EH (cell line): Measurements from ENCODE around the gene PSMG4.
A peak's percentile ranks its signal among the peaks of the same experiment; 100 is the strongest.

Source experiments
- DNase-seq: peaks from one replicate; pipeline ENCODE4 v3.0.0-alpha.2; 2015; ENCODE audit warnings: low read depth

Gene PSMG4

DNA sequence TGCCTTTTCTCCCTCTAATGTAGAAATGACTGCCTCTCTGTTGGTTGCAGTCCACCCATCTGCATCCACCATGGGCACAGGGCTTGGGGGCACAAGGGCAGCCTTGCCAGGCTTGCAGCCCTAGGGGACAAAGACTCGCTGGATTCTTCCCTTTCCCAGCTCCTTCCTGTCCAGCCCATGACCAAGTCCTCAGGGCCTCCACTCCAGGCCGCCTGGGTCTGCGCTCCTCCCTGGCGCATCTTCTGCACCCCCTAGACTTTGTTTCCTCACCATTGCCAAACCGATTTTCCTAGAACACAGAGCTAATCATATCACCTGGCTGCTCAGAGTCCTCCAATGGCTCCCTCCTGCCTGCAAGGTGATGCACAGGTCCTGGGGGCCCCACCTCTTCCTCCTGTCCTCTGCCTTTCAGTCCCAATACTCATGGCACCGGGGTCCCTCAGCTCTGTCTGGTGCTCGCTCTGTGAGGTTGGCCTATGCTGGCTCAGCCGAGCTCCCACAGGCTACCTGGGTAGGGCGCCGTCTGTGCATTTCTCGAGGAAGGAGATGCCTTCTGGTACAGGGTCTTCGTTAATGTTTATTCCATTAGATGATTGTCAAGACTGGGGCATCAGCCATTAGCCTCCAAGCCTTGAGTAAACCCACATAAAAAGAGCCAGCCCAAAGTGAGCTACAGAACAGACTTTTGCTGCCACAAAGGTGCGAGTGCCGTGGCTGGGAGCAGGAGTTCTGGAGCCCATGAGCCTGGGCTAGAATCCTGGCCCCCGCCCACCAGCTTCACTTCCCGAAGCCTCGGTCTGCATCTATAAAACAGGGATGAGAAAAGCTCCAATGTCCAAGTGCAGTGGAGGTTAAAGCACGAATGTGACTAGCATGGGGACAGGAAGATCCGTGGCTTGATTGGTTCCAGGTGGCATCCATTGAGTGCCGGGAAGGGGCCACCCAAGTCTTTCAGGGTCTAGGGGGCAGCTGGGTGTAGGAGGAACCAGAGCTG lies 17.7 kb downstream of the PSMG4 start:
- no peak for DNase-seq

DNA sequence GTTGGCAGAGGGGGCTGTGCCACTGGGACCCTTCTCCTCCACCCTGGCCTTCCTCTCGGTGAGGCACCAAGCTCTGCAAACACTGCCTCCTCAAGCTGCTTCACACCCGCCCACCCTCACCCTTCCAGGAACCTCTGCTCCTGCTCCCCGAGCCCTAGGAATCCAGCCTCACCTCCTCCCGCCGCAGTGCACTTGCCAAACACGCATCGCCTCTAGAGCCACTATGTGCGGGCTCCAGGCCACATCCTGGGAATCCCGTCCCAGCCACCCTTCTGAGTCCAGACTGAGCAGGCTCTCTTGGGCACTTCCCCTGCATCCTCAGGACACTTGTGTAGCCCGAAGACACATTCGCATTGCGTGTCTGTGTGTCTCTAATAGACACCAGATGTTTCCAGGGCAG lies 18.5 kb downstream of the PSMG4 start:
- peak; percentile 21 for DNase-seq

DNA sequence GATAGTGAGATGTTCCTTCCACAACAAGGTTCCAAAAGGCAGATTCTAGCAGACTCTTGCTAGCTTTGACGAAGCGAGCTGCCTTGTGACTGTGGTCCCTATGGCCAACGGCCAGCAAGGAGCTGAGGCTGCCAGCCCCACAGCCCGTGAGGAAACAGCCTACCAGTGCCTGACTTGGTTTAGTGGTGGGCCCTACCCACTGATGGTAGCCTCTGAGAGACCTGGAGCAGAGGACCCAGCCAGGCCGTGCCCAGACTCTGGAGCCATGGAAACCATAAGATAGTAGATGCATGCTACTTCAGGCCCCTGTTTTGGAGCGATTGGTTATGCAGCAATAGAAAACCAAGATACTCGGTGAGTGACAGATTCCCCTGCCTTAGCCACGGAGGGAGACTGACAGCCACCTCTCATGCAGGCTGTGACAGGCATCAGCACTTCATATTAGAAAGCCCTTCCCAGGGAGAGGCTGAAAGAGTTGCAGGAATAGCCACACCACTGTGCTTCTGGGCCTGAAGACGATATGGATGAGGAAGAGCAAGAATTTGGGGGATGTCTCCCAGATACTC lies 19.2 kb downstream of the PSMG4 start:
- DNase-seq = no peak

DNA sequence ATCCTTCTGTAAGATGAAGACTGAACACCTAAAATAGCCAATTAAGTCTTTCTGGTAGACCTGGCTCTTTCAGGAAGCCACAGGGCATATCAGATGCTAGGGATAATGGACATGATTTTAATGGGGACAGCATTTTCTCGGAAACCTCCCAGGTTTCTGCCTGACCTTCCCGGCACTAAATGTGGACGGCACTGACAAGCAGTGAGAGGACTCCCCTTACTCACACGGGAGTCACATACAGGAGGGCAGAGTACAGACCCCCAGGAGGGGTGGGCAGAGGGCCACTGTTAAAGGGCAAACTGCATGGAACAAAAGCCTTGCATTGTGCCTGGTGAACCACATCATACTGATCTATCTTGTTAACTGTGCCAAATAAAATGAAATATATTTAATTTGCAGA lies 19.9 kb downstream of the PSMG4 start:
- no peak for DNase-seq

DNA sequence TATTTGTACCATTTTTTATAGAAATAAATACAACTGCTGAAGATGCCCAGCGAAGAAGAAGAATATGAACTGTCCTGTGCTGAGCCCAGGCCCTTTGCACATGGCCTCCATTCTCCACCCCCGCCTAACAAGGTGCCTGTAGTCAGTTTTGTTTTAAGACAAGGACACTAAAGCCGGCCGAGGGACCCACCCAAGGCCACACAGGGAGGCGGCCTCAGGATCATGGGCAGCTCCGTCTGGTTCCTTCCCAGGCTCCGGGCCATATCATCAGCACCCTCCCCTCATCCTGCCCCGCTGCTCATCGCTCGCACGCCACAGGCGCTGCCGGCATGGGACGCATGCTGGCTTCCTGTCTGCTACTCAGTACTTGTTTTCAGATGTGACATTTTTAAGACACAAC lies 21.3 kb downstream of the PSMG4 start:
- DNase-seq = no peak

DNA sequence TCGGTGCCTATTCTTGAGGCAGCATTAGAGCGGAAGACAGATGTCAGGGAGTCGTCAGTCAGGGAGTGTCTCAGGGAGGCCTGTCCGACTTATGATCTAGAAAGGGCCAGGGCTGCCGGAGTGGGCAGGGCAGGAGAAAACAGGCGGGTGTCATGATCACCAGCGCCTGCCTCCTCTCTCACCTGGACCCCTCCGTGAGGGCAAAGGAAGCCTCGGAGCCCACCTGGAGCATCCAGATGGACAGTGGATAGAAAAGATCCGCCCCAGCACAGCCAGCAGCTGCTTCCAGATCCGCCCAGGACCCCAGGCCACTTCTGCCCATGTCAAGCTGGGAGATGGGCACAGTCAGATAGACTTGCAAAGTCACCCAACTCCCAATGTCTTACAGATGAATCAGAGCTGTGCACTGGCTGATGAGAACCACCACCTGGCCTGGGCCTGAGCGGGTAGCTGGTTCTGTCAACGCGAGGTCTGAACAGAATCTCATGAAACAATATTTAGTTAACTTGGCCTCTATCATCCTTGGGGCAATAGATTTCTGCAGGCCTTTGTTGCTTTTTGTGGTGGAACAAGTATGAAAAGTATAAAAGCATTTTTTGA lies 22.2 kb downstream of the PSMG4 start:
- DNase-seq = peak; percentile 7

DNA sequence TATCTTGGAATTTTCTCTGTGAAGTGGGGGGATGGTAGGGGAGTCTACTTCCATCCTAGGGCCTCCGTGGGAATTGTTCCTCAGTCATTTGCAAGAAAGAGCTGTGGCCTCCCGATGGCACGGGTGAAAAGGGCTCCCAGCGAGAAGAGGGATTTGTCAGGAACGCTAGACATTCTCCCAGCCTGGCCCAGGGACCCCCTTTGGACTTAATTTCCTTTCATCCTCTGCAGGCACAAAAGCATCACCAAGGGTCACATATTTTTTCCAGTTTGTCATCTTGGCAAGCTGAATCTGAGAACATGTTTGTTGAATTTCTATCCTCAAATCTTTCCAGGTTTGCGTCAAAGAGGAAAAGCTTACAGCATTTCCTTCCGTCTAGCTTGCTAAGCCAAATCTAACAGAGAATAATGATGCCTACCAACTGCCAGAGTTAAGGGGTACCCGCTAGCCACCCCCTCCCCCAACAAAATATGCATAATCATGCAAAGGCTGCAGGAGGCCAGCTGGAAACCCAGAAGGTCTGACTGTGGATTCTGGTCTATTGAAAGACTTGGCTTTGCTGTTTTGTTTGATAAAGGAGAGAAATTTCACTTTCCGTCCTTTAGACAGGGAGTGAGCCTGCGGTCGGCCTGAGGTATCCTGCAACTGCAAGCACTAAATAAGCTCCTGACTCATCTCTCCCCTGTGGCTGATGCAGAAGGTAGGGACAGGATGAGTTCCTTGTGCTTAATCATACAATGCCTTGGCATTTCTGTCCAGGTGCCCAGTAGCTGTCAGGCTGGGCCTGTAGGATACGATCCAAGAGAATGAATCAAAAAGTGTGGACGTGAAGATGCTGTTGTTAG lies 23.1 kb downstream of the PSMG4 start:
- peak; percentile 82 for DNase-seq

DNA sequence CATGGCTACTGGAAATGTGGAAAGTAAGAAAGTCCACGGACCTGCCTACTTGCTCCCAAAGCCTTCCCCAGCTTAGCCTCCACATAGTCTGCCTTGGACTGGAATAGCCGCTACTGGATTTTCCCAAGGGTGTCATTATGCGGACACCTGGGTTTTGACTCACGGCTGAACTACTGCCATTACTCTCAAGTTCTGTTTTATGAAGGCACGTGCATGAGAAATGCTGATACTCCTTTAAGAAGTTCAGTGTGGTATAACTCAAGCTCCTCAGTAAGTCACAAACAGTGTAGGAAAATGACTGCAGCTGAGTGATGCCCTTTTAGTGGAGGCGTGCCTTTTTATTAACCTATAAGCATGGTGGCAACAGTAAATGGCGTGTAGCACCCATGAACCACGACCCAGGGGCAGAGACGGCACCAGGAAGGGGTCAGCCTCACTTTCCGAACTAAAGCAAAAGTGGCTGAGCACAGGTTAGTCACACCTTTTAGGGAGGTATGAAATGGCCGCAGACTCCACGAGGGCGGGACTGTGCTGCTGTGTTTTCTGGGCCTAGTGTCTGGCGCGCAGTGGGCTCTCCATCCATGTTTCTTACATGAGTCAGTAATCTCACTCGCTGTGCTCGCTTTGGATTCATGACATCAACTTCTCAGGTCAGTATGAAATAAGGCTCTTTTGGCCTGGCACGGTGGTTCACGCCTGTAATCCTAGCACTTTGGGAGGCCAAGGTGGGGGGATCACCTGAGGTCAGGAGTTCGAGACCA lies 23.9 kb downstream of the PSMG4 start:
- DNase-seq = no peak

DNA sequence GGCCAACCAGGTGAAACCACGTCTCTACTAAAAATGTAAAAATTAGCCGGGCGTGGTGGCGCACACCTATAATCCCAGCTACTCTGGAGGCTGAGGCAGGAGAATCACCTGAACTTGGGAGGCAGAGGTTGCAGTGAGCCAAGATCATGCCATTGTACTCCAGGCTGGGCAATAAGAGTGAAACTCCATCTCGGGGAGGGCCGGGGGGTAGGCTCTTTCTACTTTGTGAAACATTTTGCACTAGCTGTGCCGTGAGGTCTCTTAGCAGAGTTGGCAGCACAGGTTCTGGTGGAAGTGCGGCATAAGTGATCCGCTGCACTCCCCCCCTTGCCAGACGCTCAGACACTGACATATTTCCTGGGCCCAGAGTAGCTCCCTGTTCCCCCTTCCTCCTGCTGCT lies 24.5 kb downstream of the PSMG4 start:
- DNase-seq = no peak

DNA sequence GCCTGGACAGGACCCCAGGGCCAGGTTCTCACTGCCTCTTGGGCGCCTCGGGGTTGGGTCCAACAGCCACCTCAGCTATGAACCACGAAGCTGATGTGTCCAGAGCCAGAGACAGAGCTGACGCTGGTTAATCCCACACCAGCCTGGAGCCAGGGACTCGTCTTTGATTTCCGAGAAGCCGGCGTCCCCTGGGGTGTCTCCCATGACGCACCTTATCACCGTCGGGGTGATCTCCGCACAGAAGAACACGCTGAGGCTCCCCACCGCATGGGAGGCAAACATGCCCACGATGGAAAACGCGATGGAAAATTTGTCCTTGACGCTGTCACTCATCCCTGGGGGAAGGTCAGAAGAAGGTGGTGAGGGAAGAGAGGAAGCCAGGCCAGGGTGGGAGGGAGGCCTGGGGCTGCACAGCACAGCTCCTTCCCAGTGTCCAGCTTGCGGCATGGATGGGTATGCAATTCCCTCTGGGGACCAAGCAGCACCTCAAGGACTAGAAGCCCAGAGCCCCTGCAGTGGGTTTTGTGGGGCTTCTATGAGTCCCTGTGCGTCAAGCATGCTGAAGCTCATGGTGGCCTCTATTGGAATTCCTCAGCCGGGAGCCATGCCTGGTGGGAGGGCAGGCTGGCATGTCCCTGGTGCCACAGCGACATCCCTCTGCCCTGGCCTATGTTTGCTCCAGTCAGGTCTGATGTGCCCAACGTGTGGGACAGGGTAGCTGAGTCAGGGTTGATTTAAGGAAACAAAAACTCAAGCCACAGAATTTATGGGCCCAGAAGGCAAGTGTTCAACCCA lies 25.1 kb downstream of the PSMG4 start:
- DNase-seq = no peak

DNA sequence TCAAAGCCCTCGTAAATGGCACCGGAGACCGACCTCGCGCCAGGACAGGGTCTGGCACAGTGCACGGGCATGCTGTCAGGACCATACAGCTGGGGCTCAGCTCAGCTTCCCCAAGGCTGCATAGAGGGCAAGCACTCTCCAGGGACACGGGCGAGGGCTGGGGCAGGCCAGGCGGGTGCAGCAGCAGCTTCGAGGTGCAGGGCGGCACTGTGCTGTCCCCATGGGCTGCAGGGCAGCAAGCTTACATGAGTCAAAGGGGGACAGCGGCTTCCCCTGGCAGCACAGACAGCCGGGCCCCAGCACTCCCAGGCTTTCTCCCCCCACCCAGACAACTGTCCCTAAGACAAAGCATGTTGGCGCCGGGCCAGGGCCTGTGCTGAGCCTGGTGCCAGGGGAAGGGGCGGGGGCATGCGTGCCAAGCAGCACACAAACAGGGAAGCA lies 25.7 kb downstream of the PSMG4 start:
- DNase-seq = no peak

DNA sequence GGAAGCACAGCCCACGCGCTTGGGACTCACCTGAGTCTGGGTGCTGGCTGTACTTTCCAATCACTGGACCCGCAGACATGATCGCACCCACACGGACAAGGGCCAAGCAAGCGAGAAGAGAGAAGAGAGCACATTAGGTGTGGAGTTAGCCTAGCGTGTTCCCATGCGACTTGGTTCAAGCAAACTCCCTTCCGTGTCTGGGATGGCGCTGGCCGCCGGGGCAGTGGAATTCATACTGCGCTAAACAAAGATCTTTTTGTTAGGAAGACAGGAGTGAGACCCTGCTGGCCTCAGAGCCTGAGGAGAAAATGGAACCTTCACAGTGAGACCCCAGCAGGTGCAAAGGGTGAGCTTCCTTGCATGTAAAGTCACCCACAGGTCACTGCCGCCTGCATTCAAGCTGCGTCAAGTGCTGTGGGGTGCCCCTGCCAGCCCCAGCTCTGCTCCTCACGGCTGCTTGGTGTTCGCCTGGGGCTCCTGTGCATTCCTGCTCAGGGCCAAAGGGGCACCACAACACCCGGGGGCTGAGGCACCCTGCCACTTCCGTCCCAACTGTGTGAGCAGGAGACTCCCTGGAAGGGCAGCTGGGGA lies 26.4 kb downstream of the PSMG4 start:
- no peak for DNase-seq

DNA sequence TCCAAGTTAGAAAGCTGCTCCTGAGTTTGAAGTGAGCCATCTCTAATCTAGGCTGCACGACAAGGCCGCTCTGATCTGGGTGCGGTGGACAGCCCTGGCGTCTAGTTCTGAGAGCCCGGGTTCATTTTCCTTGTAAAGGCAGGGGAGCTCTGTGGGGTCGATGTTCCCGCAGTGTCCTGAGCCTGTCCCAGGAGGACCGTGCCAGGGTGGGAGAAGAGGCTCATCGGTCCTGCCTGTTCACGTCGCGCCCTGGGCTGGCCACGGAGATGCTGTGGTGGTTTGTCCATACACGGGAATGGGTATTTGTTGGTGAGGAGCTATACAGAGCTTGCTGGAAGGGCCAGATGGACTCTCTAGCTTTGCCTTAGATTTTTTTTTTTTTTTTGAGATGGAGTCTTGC lies 27.0 kb downstream of the PSMG4 start:
- DNase-seq = no peak

DNA sequence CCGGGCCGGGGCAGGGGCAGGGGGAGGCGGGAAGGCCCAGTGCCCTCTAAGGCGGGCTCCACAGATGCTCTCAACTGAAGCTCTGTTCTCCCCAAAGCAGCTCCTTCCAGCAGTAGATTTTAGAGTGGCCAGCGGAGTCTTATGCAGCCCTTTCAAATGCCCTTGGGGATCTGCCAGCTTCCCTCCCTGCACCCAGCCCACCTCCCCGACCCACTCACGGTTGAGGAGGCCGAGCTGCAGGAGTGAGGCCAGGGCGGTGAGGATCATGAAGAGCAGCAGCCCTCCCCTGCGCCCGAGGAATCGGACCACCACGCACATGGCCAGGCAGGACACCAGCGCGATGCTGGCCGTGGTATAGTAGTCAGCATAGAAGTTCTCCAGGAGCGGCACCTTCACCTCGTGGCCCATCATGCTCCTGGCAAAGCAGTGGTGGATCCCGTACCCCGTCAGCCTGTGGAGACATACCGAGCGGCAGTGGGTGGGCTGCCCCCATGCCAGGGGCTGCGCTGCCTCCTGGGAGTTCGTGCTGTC lies 28.0 kb downstream of the PSMG4 start:
- DNase-seq = no peak

DNA sequence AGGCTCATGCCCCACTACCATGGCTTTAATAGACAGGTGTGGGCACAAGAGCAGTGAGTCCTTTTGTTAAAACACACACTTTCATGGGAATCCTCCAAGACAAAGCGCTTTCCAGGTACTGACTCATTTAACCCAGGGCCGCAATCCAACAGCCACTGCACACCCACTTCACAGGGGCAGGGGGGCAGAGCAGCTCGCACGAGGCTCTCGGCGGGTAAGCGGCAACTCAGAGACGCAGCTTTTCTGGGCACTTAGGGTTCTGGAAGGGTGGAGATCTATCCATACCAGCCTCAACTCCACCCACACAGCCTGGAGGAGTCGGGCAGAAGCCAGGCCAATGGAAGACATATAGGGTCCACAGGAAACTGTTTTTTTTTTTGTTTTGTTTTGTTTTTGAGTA lies 28.6 kb downstream of the PSMG4 start:
- no peak for DNase-seq

DNA sequence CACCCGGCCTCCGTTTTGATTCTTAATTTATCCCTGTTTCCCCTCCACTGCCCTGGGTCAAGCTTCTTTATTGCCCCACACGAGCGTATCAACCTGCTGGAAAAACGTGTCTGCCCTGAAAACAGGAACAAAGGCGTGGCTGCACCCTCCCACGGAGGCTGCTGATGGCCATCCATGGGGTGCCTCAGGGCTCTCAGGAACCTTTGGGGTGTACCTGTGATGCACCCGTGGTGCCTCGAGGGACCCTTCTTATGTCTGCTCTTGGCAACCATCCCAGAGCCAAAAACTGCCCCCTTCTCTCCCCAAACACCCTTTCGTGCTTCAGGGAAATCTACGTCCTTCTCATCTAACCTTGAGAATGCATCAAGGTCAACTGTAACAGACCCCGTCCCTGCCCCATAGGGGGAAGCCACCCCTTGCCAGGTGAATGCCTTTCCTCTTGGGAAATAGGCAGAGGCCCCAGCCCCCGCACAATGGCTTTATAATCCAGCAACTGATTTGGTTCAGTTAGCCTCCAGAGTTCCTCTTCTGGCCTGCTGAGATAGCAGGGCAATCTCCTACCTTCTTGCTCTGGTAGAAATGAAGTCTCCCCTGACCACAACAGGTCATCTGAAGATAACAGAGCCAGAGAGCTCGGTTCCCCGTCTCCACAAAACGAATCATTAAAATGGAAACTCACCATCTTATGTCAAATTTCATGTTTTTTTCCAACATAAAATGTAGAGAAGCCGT lies 29.4 kb downstream of the PSMG4 start:
- DNase-seq = no peak

DNA sequence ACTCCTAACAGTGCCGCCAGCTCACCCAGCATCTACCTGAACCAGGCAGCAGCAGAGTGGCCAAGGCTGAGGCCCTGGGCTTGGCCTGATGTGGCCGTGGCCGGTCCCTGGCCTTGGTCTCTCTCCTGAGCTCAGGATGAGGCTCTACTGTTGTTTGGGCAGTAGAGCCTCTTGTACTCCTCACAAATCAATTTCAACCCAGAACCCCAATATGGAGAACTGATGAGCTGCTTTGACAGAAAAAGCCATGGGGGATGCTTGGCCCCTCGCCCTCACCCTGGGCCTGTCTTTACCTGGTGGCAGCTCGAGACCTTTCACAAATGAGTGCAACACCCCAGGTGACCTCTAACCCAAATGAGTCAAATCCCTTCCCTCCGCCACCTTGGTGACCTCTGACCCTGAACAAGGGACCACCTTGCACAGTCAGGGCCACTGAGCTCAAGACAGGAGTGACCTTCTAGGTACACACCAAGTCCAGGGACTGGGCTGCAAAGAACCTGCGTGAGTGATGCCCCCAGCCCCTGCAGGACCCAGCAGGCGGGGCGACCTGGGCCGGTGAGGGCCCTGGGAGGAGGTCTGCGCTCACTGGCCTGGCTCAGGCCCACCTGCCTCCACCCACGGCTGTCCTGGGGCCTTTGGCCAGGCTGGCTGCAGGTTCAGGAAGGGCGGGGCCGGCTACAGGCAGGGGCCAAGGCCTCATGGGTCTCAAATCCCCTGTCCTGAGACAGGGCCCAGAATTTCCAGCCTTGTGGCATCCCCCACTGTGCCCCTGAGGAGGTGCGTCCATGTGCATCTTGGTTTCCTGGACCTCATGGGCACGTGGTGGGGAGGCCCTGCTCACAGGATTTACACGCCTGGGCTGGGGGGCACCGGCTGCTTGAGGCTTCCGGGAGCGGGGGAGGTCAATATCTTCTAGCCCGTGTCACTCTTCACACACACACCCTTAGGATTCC lies 30.2 kb downstream of the PSMG4 start:
- no peak for DNase-seq

DNA sequence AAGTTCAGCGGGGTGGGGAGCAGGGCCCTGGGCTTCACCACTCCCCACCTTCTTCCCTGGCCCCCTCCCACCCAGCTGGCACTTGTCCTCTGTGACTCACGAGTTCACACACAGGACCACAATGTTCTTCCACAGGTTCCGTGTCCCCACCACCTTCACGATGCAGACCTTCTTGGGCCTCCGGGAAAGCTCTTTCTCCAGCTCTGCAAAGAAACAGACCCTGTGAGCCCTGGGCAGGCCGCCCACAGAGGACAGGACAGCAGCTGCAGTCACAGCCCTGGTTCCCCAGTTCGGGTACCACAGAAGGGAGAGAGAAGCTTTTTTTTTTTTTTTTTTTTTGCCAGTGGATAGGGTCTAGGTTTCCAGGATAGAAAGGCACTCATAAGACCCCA lies 30.9 kb downstream of the PSMG4 start:
- no peak for DNase-seq
